Keratinocyte (primary cell): ENCODE measurements around the gene PEAK3.

ENCODE experiments used
- EZH2 ChIP-seq: IDR thresholded peaks from one replicate; pipeline ENCODE4 v1.6.1; 2012; ENCODE audit warnings: inconsistent platforms, mild to moderate bottlenecking, low read length, moderate library complexity
- TF ChIP-seq, protein P1 (sequence below), 3 experiments: IDR thresholded peaks in 1 of 3; conservative IDR thresholded peaks in 1 of 3; optimal IDR thresholded peaks in 1 of 3; 2 replicates in 2 of 3; 3 replicates in 1 of 3; pipeline versions ENCODE3 to v1.5.1; 2011; ENCODE audit warnings: low read length in 3 of 3, mild to moderate bottlenecking in 3 of 3, moderate library complexity in 2 of 3, control low read depth in 1 of 3, inconsistent platforms in 1 of 3; ENCODE audit not compliant: insufficient read depth in 2 of 3; ENCODE audit errors: extremely low read depth in 1 of 3

DNA sequence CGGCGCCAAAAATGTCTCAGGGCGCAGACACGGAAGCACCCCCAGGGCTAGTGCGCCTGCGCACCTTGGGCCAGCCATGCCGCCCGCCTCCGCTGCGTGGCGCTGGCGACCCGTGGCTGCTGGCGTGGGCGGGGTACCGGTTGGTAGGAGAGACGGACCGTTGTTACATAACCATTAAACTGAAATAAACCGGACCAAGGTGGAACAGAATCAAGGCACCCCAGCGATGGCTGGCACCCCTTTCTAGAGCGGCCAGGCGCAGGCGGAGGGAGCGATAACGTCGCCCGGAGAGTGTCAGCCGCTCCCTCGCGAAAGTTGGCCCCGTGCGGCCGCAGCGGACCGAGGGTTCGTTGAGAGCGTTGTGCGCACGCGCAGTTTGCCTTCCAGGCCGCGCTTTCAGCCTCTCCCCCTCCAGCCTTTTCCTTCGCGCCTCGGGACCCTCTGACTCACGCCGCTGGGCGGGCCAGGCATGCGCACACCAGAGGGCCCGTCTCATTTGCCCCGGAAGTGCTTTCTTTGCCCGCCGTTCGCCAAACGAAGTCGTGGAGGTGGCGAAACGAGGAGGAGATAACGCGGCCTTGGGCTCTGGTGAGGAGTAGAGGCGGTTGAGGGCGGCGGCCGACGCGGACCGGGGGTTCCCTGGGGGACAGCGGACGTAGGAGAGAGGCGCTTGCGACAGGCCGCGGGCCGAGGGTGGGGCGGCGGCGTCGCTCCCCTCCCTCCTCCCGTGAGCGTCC lies 45.5 kb downstream of the PEAK3 start, which contains the start of the genes PLEKHJ1 and SF3A2:
- TF ChIP-seq, protein P1, sequence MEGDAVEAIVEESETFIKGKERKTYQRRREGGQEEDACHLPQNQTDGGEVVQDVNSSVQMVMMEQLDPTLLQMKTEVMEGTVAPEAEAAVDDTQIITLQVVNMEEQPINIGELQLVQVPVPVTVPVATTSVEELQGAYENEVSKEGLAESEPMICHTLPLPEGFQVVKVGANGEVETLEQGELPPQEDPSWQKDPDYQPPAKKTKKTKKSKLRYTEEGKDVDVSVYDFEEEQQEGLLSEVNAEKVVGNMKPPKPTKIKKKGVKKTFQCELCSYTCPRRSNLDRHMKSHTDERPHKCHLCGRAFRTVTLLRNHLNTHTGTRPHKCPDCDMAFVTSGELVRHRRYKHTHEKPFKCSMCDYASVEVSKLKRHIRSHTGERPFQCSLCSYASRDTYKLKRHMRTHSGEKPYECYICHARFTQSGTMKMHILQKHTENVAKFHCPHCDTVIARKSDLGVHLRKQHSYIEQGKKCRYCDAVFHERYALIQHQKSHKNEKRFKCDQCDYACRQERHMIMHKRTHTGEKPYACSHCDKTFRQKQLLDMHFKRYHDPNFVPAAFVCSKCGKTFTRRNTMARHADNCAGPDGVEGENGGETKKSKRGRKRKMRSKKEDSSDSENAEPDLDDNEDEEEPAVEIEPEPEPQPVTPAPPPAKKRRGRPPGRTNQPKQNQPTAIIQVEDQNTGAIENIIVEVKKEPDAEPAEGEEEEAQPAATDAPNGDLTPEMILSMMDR (optimal IDR thresholded peaks at IDR 0.05 in 1 of 3, IDR thresholded peaks at IDR 0.05 in 1 of 3, conservative IDR thresholded peaks at IDR 0.05 in 1 of 3; ENCODE audit: extremely low read depth in 1 of 3, insufficient read depth in 2 of 3, low read length in 3 of 3), result peak; percentile 96 to 99 (median 97)
- TF ChIP-seq EZH2, result no peak
